GM12878 (cell line): ENCODE measurements around the gene DCDC1.

Experiments used
- EGR1 ChIP-seq, 2 experiments: IDR thresholded peaks; 1 replicate in 1 of 2; 2 replicates in 1 of 2; pipeline ENCODE4 v1.6.1; 2011 to 2012; ENCODE audit warnings: low read depth in 2 of 2, low read length in 2 of 2, borderline replicate concordance in 1 of 2, mild to moderate bottlenecking in 1 of 2, moderate library complexity in 1 of 2
- POLR2A ChIP-seq: IDR thresholded peaks from 2 replicates; pipeline ENCODE4 v1.6.1; 2011; ENCODE audit warnings: low read depth, mild to moderate bottlenecking, low read length
- POLR2AphosphoS5 ChIP-seq: IDR thresholded peaks from 2 replicates; pipeline ENCODE4 v1.6.1; 2011; ENCODE audit warnings: mild to moderate bottlenecking, low read length, inconsistent platforms
- TCF12 ChIP-seq: IDR thresholded peaks from 2 replicates; pipeline ENCODE4 v1.6.1; 2011; ENCODE audit warnings: low read depth, mild to moderate bottlenecking, low read length
- TF ChIP-seq, protein P1 (sequence below): fragments of 450-650 bp; IDR thresholded peaks from 2 replicates; pipeline ENCODE4 v1.6.1; 2016; ENCODE audit warnings: mild to moderate bottlenecking
- TF ChIP-seq, protein P2 (sequence below): fragments of 450-650 bp; IDR thresholded peaks from 2 replicates; pipeline ENCODE4 v1.6.1; 2017; ENCODE audit warnings: mild to moderate bottlenecking, moderate library complexity

DNA sequence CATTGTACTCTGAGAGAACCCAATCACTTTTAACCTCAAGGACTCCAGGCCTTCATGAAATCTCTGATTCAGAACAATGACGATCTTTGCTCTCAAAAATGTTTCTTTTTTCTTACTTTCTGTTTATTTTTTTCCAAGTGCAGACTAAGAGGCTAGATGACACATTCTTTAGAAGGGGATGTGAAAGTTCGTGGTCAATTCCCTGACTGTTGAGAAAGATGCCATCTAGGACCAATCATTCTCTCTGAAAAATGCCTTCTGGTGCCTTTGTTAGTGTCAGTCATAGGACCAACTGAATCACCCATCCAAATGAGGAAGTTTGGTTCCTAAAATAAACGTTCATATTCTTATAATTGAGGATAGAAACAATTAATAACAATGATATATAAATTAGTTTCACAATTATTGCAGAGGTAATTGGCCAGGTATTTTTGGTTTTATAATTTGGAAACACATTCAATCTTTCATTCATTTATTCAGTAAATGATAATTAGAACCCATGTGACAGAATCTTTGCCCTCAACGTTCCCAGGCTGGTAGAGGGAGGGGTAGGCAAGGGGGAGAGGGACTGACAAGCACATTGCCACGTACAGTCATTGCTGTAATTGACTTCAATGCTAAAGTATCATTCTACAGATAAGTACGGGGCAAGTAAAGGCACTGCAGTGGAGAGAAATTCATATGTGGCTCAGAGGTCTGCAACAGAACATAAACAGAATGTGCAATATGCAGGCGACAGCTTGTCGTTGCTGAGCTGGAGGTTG lies 450.0 kb downstream of the DCDC1 start:
- TF ChIP-seq TCF12 (no peak), POLR2AphosphoS5 (no peak), EGR1 (IDR thresholded peaks at IDR 0.05; ENCODE audit: borderline replicate concordance in 1 of 2, low read depth in 2 of 2, low read length in 2 of 2) (no peak), POLR2A (no peak)
- TF ChIP-seq, protein P1, sequence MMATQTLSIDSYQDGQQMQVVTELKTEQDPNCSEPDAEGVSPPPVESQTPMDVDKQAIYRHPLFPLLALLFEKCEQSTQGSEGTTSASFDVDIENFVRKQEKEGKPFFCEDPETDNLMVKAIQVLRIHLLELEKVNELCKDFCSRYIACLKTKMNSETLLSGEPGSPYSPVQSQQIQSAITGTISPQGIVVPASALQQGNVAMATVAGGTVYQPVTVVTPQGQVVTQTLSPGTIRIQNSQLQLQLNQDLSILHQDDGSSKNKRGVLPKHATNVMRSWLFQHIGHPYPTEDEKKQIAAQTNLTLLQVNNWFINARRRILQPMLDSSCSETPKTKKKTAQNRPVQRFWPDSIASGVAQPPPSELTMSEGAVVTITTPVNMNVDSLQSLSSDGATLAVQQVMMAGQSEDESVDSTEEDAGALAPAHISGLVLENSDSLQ = peak; percentile 60
- TF ChIP-seq, protein P2, sequence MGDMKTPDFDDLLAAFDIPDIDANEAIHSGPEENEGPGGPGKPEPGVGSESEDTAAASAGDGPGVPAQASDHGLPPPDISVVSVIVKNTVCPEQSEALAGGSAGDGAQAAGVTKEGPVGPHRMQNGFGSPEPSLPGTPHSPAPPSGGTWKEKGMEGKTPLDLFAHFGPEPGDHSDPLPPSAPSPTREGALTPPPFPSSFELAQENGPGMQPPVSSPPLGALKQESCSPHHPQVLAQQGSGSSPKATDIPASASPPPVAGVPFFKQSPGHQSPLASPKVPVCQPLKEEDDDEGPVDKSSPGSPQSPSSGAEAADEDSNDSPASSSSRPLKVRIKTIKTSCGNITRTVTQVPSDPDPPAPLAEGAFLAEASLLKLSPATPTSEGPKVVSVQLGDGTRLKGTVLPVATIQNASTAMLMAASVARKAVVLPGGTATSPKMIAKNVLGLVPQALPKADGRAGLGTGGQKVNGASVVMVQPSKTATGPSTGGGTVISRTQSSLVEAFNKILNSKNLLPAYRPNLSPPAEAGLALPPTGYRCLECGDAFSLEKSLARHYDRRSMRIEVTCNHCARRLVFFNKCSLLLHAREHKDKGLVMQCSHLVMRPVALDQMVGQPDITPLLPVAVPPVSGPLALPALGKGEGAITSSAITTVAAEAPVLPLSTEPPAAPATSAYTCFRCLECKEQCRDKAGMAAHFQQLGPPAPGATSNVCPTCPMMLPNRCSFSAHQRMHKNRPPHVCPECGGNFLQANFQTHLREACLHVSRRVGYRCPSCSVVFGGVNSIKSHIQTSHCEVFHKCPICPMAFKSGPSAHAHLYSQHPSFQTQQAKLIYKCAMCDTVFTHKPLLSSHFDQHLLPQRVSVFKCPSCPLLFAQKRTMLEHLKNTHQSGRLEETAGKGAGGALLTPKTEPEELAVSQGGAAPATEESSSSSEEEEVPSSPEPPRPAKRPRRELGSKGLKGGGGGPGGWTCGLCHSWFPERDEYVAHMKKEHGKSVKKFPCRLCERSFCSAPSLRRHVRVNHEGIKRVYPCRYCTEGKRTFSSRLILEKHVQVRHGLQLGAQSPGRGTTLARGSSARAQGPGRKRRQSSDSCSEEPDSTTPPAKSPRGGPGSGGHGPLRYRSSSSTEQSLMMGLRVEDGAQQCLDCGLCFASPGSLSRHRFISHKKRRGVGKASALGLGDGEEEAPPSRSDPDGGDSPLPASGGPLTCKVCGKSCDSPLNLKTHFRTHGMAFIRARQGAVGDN = no peak
